G401.6 (cell line): ENCODE results near the gene PHACTR4.
"Not testable (repeated sequence)": the region's sequence is repeated elsewhere in the genome, so short reads cannot be mapped to it uniquely, and the experiment has no call there.

Source experiments
- FAIRE-seq: peaks from 2 replicates; lab custom pipeline; 2012; peaks lifted over from hg19 to GRCh38; lab: Jason Lieb, UNC

PHACTR4 gene

GRCh38 chr1:28437264-28437923 lies 67.9 kb downstream of the PHACTR4 start:
- FAIRE-seq: no peak

GRCh38 chr1:28437924-28438699 lies 68.6 kb downstream of the PHACTR4 start:
- FAIRE-seq: peak; percentile 90

- no peak for FAIRE-seq
Observed at GRCh38 chr1:28439320-28439719, 69.8 kb downstream of the PHACTR4 start.

GRCh38 chr1:28441674-28442073 lies 72.1 kb downstream of the PHACTR4 start:
- FAIRE-seq: no peak

- FAIRE-seq: no peak
Observed at GRCh38 chr1:28443550-28443949, 74.0 kb downstream of the PHACTR4 start.

GRCh38 chr1:28447679-28448078 lies 78.1 kb downstream of the PHACTR4 start:
- no peak for FAIRE-seq

- not testable (repeated sequence) for FAIRE-seq
Observed at GRCh38 chr1:28448094-28448611, 78.6 kb downstream of the PHACTR4 start.

- FAIRE-seq: no peak
Observed at GRCh38 chr1:28449904-28450303, 80.4 kb downstream of the PHACTR4 start.

GRCh38 chr1:28450561-28450960 lies 81.0 kb downstream of the PHACTR4 start:
- FAIRE-seq: no peak

- FAIRE-seq: no peak
Observed at GRCh38 chr1:28451011-28451410, 81.5 kb downstream of the PHACTR4 start.

- no peak for FAIRE-seq
Observed at GRCh38 chr1:28456078-28456477, 86.5 kb downstream of the PHACTR4 start.

- FAIRE-seq: no peak
Observed at GRCh38 chr1:28457678-28458077, 88.1 kb downstream of the PHACTR4 start.

- no peak for FAIRE-seq
Observed at GRCh38 chr1:28458237-28459228, 89.0 kb downstream of the PHACTR4 start.

- FAIRE-seq: no peak
Observed at GRCh38 chr1:28466226-28466778, 96.8 kb downstream of the PHACTR4 start.

- no peak for FAIRE-seq
Observed at GRCh38 chr1:28470146-28470545, 100.6 kb downstream of the PHACTR4 start.

- not testable (repeated sequence) for FAIRE-seq
Observed at GRCh38 chr1:28479497-28479896, 110.0 kb downstream of the PHACTR4 start.

GRCh38 chr1:28480308-28480707 lies 110.8 kb downstream of the PHACTR4 start:
- no peak for FAIRE-seq

GRCh38 chr1:28482138-28482537 lies 112.6 kb downstream of the PHACTR4 start:
- FAIRE-seq: no peak

GRCh38 chr1:28482702-28483101 lies 113.2 kb downstream of the PHACTR4 start:
- no peak for FAIRE-seq

GRCh38 chr1:28494737-28495136 lies 125.2 kb downstream of the PHACTR4 start:
- FAIRE-seq: peak; percentile 57

GRCh38 chr1:28499553-28499952 lies 130.0 kb downstream of the PHACTR4 start:
- no peak for FAIRE-seq

- no peak for FAIRE-seq
Observed at GRCh38 chr1:28501925-28502324, 132.4 kb downstream of the PHACTR4 start.
